K562 (cell line): Measurements from ENCODE around the gene CCM2. TPM values are rescaled to one million over a fixed set of nuclear protein-coding genes. Genes with fewer than 3 reads are reported as not detected.

ENCODE experiments used
- ARID1B ChIP-seq: fragments of 450-650 bp; IDR thresholded peaks from 2 replicates; pipeline ENCODE4 v1.6.1; 2016; ENCODE audit warnings: antibody characterized with exemption, mild to moderate bottlenecking, inconsistent platforms
- BACH1 ChIP-seq: fragments of 200-800 bp; sonication (Bioruptor generic); IDR thresholded peaks from 2 replicates; pipeline ENCODE4 v1.6.1; 2016; ENCODE audit warnings: missing genetic modification characterization, missing compliant biosample characterization
- BCLAF1 ChIP-seq, 2 experiments: fragments of 450-650 bp in 1 of 2; IDR thresholded peaks; 2 replicates each; pipeline ENCODE4 v1.6.1; 2011 to 2017; ENCODE audit warnings: low read depth in 2 of 2, antibody characterized with exemption in 1 of 2, borderline replicate concordance in 1 of 2, low read length in 1 of 2, mild to moderate bottlenecking in 1 of 2, mixed read lengths in 1 of 2; ENCODE audit not compliant: control insufficient read depth in 1 of 2
- BRD9 ChIP-seq: fragments of 450-650 bp; IDR thresholded peaks from 2 replicates; pipeline ENCODE4 v1.6.1; 2018; ENCODE audit warnings: low read depth; ENCODE audit not compliant: partially characterized antibody
- ERF ChIP-seq: fragments of 450-650 bp; formaldehyde crosslinking; IDR thresholded peaks from 2 replicates; pipeline ENCODE4 v1.4.0; 2020; ENCODE audit warnings: mild to moderate bottlenecking, mixed read lengths
- GTF2A2 ChIP-seq: IDR thresholded peaks from 2 replicates; pipeline ENCODE4 v1.6.1; 2016; ENCODE audit warnings: mild to moderate bottlenecking, missing genetic modification characterization, missing compliant biosample characterization
- HMG20B ChIP-seq: fragments of 250-450 bp; sonication (Bioruptor Pico); IDR thresholded peaks from 2 replicates; pipeline ENCODE4 v1.5.0; 2021; ENCODE audit warnings: mild to moderate bottlenecking
- JUNB ChIP-seq: fragments of 450-650 bp; formaldehyde crosslinking; conservative IDR thresholded peaks from 2 replicates; pipeline ENCODE4 v1.4.0; 2020; ENCODE audit warnings: mild to moderate bottlenecking
- KDM5B ChIP-seq: fragments of 200-600 bp; sonication (generic); IDR thresholded peaks from 2 replicates; pipeline ENCODE4 v1.6.1; 2012; ENCODE audit warnings: low read depth, mild to moderate bottlenecking, moderate library complexity, low read length, control low read depth, inconsistent platforms; ENCODE audit not compliant: insufficient replicate concordance
- LARP7 ChIP-seq: fragments of 450-650 bp; IDR thresholded peaks from 2 replicates; pipeline ENCODE4 v1.6.1; 2016
- NR4A1 ChIP-seq, 2 experiments: fragments of 250-450 bp in 1 of 2; fragments of 450-650 bp in 1 of 2; sonication (Bioruptor Pico) in 1 of 2; IDR thresholded peaks; 2 replicates each; pipeline versions ENCODE4 v1.4.0 to v1.6.1; 2016 to 2020; ENCODE audit warnings: mild to moderate bottlenecking in 2 of 2, missing compliant biosample characterization in 1 of 2, missing genetic modification characterization in 1 of 2, moderate library complexity in 1 of 2
- POLR3G ChIP-seq: IDR thresholded peaks from 2 replicates; pipeline ENCODE4 v1.6.1; 2011; ENCODE audit not compliant: insufficient read length, insufficient replicate concordance; ENCODE audit errors: extremely low read depth
- RBM22 ChIP-seq: fragments of 200-400 bp; formaldehyde crosslinking; IDR thresholded peaks from 2 replicates; pipeline ENCODE4 v1.6.1; 2018; ENCODE audit warnings: low read length, low read depth; ENCODE audit not compliant: poor library complexity, severe bottlenecking
- SP1 ChIP-seq: sonication (generic); formaldehyde crosslinking; IDR thresholded peaks from 2 replicates; pipeline ENCODE4 v1.8.1; 2022; ENCODE audit warnings: mild to moderate bottlenecking, missing genetic modification reagents
- XRCC5 ChIP-seq: fragments of 200-400 bp; formaldehyde crosslinking; IDR thresholded peaks from 2 replicates; pipeline ENCODE4 v1.6.1; 2017; ENCODE audit warnings: low read depth, mild to moderate bottlenecking, low read length
- ZNF12 ChIP-seq: sonication (generic); formaldehyde crosslinking; IDR thresholded peaks from 2 replicates; pipeline ENCODE4 v1.4.0; 2020; ENCODE audit warnings: mild to moderate bottlenecking, missing genetic modification reagents
- ZNF57 ChIP-seq: fragments of 450-650 bp; formaldehyde crosslinking; IDR thresholded peaks from 2 replicates; pipeline ENCODE4 v1.4.0; 2020; ENCODE audit warnings: mild to moderate bottlenecking, moderate library complexity
- ZNF707 ChIP-seq: fragments of 250-450 bp; sonication (Bioruptor Pico); conservative IDR thresholded peaks from 2 replicates; pipeline ENCODE4 v1.8.0; 2022; ENCODE audit warnings: inconsistent platforms, mild to moderate bottlenecking, moderate library complexity
- polyA plus RNA-seq, 8 experiments: library from polyadenylated mRNA; depleted of rRNA in 4 of 8; stranded (reverse) in 5 of 8; unstranded in 3 of 8; fragments of >200 nt; fragmentation: Nextera tagmentation in 2 of 8; fragmentation: Illumina TruSeq in 1 of 8; extraction: Ambion mirVana in 2 of 8; extraction: Trizol in 1 of 8; gene quantifications; 2 replicates each; pipeline versions ENCODE4 v1.2.1 to v1.2.3, GENCODE V29; 2011 to 2014; ENCODE audit warnings: inconsistent platforms in 1 of 8, missing spikeins in 1 of 8
- total RNA-seq, 7 experiments: library from RNA; depleted of rRNA in 6 of 7; stranded (reverse); fragments of >200 nt in 6 of 7; fragmentation: Illumina TruSeq in 2 of 7; extraction: Trizol in 2 of 7; gene quantifications; 2 replicates each; pipeline versions ENCODE4 v1.2.1 to v1.2.3, GENCODE V29; 2011 to 2021; ENCODE audit warnings: low replicate concordance in 1 of 7
- TF ChIP-seq, protein P1 (sequence below): sonication (generic); formaldehyde crosslinking; IDR thresholded peaks from 2 replicates; pipeline ENCODE4 v1.8.1; 2022; ENCODE audit warnings: missing genetic modification reagents
- TF ChIP-seq, protein P2 (sequence below): fragments of 450-650 bp; formaldehyde crosslinking; IDR thresholded peaks from 2 replicates; pipeline ENCODE4 v1.4.0; 2022; ENCODE audit warnings: missing genetic modification characterization
- TF ChIP-seq, protein P3 (sequence below): fragments of 250-450 bp; sonication (Bioruptor Pico); IDR thresholded peaks from 2 replicates; pipeline ENCODE4 v1.6.1; 2021; ENCODE audit warnings: mild to moderate bottlenecking

CCM2 gene
- total and polyA plus RNA-seq, 9 of the 15 experiments (the other 6 are each of a cell fraction or from before 2014, with no cell fraction given) = 0.41 to 38.6 (median 25.9) TPM

DNA sequence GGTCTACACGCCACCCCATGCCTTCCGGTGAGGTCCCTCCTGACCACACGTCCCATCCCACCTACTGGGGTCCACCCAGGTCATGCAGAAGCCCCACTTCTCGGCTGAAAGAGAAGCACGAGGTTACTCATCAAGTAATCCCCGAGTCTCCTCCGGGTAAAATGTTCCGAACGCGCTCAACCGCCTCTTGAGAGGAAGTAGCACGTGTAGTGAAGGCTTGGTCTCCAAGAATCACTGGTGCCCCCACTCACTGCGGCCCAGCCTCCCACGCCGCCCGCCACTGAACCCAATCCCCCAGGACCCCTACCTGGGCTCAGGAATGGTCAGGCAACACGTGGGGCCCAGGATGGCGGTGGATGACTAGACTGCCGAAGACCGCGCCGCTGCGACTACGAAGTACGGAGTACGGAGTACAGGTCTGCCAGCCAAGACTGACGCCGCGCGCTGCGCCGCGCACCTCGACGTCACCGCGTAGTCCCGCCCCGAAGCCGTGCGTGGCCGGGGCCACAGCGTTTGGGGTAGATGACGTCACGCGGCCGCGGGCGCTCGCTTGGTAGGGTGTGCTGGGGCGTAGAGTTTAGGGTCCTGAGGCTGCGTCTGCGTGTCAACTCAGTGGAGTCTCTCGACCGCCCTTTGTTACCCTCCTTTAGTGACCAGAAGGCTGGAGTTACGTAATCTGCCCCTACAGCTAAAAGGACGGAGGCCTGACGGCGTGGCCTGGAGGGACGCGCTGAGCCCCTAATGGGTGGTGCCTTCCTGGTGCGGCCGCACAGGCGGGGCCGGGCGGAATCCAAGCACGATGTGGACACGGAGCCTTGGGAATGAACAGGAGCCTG lies 13.6 kb upstream of the CCM2 start (continued):
- no peak; a peak in 1 of 4 replicates for TF ChIP-seq BCLAF1 (IDR thresholded peaks at IDR 0.05; ENCODE audit: borderline replicate concordance in 1 of 2, control insufficient read depth in 1 of 2, low read depth in 2 of 2, low read length in 1 of 2)
- TF ChIP-seq ERF = peak; percentile 80
- no peak for TF ChIP-seq ZNF707 (CRISPR knock-in tag)
- TF ChIP-seq SP1 = peak; percentile 96
- TF ChIP-seq RBM22 = peak; percentile 95
- peak; percentile 94 for TF ChIP-seq JUNB (CRISPR knock-in tag)
- TF ChIP-seq NR4A1 (CRISPR knock-in tag; IDR thresholded peaks at IDR 0.05) = peak; percentile 43; the same call in 1 of the 2 replicates
- TF ChIP-seq NR4A1 (tag; IDR thresholded peaks at IDR 0.05) = peak; percentile 71
- no peak for TF ChIP-seq GTF2A2 (tag)
- TF ChIP-seq ZNF12 (CRISPR knock-in tag) = peak; percentile 74; the same call in 1 of the 2 replicates
- peak; percentile 98 for TF ChIP-seq BRD9
- TF ChIP-seq KDM5B = peak; percentile 99
- TF ChIP-seq ZNF57 (CRISPR knock-in tag) = 0 out of 2 replicates have a peak, but pooled peaks have one; percentile 18
- no peak for TF ChIP-seq HMG20B (CRISPR knock-in tag)
- TF ChIP-seq, protein P1, sequence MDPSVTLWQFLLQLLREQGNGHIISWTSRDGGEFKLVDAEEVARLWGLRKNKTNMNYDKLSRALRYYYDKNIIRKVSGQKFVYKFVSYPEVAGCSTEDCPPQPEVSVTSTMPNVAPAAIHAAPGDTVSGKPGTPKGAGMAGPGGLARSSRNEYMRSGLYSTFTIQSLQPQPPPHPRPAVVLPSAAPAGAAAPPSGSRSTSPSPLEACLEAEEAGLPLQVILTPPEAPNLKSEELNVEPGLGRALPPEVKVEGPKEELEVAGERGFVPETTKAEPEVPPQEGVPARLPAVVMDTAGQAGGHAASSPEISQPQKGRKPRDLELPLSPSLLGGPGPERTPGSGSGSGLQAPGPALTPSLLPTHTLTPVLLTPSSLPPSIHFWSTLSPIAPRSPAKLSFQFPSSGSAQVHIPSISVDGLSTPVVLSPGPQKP (CRISPR knock-in tag) = no peak
- no peak for TF ChIP-seq BACH1 (tag)
- TF ChIP-seq ARID1B = peak; percentile 46; the same call in 1 of the 2 replicates
- no peak for TF ChIP-seq LARP7
- no peak for TF ChIP-seq POLR3G
- TF ChIP-seq XRCC5 = no peak
- TF ChIP-seq, protein P2, sequence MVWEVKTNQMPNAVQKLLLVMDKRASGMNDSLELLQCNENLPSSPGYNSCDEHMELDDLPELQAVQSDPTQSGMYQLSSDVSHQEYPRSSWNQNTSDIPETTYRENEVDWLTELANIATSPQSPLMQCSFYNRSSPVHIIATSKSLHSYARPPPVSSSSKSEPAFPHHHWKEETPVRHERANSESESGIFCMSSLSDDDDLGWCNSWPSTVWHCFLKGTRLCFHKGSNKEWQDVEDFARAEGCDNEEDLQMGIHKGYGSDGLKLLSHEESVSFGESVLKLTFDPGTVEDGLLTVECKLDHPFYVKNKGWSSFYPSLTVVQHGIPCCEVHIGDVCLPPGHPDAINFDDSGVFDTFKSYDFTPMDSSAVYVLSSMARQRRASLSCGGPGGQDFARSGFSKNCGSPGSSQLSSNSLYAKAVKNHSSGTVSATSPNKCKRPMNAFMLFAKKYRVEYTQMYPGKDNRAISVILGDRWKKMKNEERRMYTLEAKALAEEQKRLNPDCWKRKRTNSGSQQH = peak; percentile 65; the same call in 1 of the 2 replicates
- TF ChIP-seq, protein P3, sequence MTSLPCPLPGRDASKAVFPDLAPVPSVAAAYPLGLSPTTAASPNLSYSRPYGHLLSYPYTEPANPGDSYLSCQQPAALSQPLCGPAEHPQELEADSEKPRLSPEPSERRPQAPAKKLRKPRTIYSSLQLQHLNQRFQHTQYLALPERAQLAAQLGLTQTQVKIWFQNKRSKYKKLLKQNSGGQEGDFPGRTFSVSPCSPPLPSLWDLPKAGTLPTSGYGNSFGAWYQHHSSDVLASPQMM (CRISPR knock-in tag) = no peak
